Transverse colon (tissue), 4 donors: Measurements from ENCODE around the gene AP1S2.

Experiments
- EP300 ChIP-seq: sonication (generic); formaldehyde crosslinking; IDR thresholded peaks from one replicate; pipeline ENCODE4 v1.6.1; 2017; ENCODE audit warnings: antibody characterized with exemption, low read depth
- POLR2A ChIP-seq: fragments of 450-650 bp; IDR thresholded peaks from one replicate; pipeline ENCODE4 v1.6.1; 2016; ENCODE audit warnings: antibody characterized with exemption, mild to moderate bottlenecking, moderate library complexity
- POLR2AphosphoS5 ChIP-seq, 3 donors: sonication (generic); formaldehyde crosslinking; IDR thresholded peaks; one replicate each; pipeline ENCODE4 v1.6.1; 2016; ENCODE audit warnings: antibody characterized with exemption in 3 of 3
- TF ChIP-seq, protein P1 (sequence below), 5 experiments: fragments of 200-600 bp in 3 of 5; fragments of 450-650 bp in 2 of 5; sonication (generic) in 3 of 5; IDR thresholded peaks; 1 replicate in 2 of 5; 2 replicates in 3 of 5; pipeline ENCODE4 v1.5.1; 2016 to 2017; ENCODE audit warnings: antibody characterized with exemption in 5 of 5, inconsistent platforms in 3 of 5, mild to moderate bottlenecking in 2 of 5, moderate library complexity in 1 of 5

DNA sequence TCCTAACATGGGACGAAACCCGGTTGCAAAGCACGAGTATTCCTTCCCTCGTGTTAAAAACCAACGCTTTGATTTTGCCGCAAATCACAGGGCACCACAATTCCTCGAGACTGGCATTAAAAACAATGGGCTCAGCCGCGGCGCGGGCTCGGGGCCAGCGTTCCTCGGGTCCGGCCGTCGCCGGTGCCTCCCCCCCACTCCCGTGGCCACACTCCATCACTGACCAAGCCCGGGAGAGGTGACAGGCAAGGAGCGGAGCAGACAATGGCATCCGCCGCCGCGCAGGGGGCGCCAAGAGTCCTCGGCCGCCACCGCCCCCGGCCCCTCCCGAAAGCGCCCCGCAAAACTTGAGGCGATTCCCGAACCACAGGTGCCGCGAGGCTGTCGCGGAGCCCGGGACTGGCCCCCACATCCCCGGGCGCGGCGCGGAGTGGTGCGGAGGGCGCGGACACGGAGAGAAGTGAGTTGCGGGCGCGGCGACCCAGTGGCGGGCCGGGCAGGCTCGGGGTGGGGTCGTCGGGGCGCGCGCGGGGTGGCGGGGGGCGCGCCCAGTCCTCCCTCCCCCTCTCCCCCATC lies 445 bp downstream of the AP1S2 start:
- TF ChIP-seq, protein P1, sequence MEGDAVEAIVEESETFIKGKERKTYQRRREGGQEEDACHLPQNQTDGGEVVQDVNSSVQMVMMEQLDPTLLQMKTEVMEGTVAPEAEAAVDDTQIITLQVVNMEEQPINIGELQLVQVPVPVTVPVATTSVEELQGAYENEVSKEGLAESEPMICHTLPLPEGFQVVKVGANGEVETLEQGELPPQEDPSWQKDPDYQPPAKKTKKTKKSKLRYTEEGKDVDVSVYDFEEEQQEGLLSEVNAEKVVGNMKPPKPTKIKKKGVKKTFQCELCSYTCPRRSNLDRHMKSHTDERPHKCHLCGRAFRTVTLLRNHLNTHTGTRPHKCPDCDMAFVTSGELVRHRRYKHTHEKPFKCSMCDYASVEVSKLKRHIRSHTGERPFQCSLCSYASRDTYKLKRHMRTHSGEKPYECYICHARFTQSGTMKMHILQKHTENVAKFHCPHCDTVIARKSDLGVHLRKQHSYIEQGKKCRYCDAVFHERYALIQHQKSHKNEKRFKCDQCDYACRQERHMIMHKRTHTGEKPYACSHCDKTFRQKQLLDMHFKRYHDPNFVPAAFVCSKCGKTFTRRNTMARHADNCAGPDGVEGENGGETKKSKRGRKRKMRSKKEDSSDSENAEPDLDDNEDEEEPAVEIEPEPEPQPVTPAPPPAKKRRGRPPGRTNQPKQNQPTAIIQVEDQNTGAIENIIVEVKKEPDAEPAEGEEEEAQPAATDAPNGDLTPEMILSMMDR (IDR thresholded peaks at IDR 0.05) = peak in 2 of 5 experiments; percentile 17 to 21
- TF ChIP-seq EP300 = no peak
- no peak for TF ChIP-seq POLR2AphosphoS5 (IDR thresholded peaks at IDR 0.05)
- TF ChIP-seq POLR2A = no peak
